Fibroblast of skin of abdomen (primary cell): ENCODE data around the gene B4GALNT4. TPM values are rescaled to one million over a fixed set of nuclear protein-coding genes. Genes with fewer than 3 reads are reported as not detected.
"Not testable (repeated sequence)": the region's sequence is repeated elsewhere in the genome, so short reads cannot be mapped to it uniquely, and the experiment has no call there.

Experiments used
- DNase-seq: peaks from one replicate; pipeline ENCODE4 v3.0.0-alpha.2; 2013
- polyA plus RNA-seq, 2 experiments: library from polyadenylated mRNA; unstranded; fragments of 120-200 nt; gene quantifications; one replicate each; pipeline ENCODE4 v1.2.1, GENCODE V29; 2013; ENCODE audit not compliant: insufficient read length in 2 of 2

The B4GALNT4 gene
- polyA plus RNA-seq (2013, experiment 1 of 2; ENCODE audit: insufficient read length): 53.0 TPM
- polyA plus RNA-seq (2013, experiment 2 of 2; ENCODE audit: insufficient read length): 58.8 TPM

- DNase-seq: peak; percentile 63
Observed at GRCh38 chr11:369336-370018, at the start of gene B4GALNT4. Gene B4GALNT4, plus strand, starts transcription at chr11:369499. Its CDS starts 305 bp downstream, at chr11:369804.

GRCh38 chr11:319888-320273, 49.4 kb upstream of the B4GALNT4 start:
- not testable (repeated sequence) for DNase-seq

GRCh38 chr11:324156-324555, 45.1 kb upstream of the B4GALNT4 start:
- DNase-seq: no peak

GRCh38 chr11:324593-325517, 44.4 kb upstream of the B4GALNT4 start:
- DNase-seq: not testable (repeated sequence)

GRCh38 chr11:325796-326591, 43.3 kb upstream of the B4GALNT4 start:
- no peak for DNase-seq

GRCh38 chr11:326592-326841, 42.8 kb upstream of the B4GALNT4 start:
- DNase-seq: no peak

- DNase-seq: peak; percentile 32
Observed at GRCh38 chr11:326842-327580, 42.3 kb upstream of the B4GALNT4 start.

- DNase-seq: no peak
Observed at GRCh38 chr11:327581-327923, 41.7 kb upstream of the B4GALNT4 start.

GRCh38 chr11:328012-328411, 41.3 kb upstream of the B4GALNT4 start:
- no peak for DNase-seq

GRCh38 chr11:328516-329100, 40.7 kb upstream of the B4GALNT4 start:
- not testable (repeated sequence) for DNase-seq

- DNase-seq: no peak
Observed at GRCh38 chr11:329886-330253, 39.4 kb upstream of the B4GALNT4 start.

- DNase-seq: no peak
Observed at GRCh38 chr11:330307-330693, 39.0 kb upstream of the B4GALNT4 start.

GRCh38 chr11:330694-331357, 38.5 kb upstream of the B4GALNT4 start:
- DNase-seq: no peak

- DNase-seq: no peak
Observed at GRCh38 chr11:331358-332060, 37.8 kb upstream of the B4GALNT4 start.

- no peak for DNase-seq
Observed at GRCh38 chr11:332651-333480, 36.4 kb upstream of the B4GALNT4 start.

GRCh38 chr11:333616-334263, 35.6 kb upstream of the B4GALNT4 start:
- DNase-seq: not testable (repeated sequence)

GRCh38 chr11:334264-334994, 34.9 kb upstream of the B4GALNT4 start:
- no peak for DNase-seq

GRCh38 chr11:335779-336658, 33.3 kb upstream of the B4GALNT4 start:
- no peak for DNase-seq
